DOHH2 (cell line): ENCODE measurements around the gene B4GALT2.

Experiments used
- CTCF ChIP-seq: fragments of 200-600 bp; sonication (generic); IDR thresholded peaks from one replicate; pipeline ENCODE4 v1.5.1; 2014; ENCODE audit warnings: antibody characterized with exemption, mild to moderate bottlenecking, low read depth, low read length; ENCODE audit not compliant: poor library complexity, severe bottlenecking
- EZH2phosphoT487 ChIP-seq: fragments of 200-600 bp; sonication (generic); IDR thresholded peaks from 2 replicates; pipeline ENCODE4 v1.6.1; 2017; ENCODE audit warnings: borderline replicate concordance, mild to moderate bottlenecking, antibody characterized with exemption, low read length, moderate library complexity, mixed read lengths

DNA sequence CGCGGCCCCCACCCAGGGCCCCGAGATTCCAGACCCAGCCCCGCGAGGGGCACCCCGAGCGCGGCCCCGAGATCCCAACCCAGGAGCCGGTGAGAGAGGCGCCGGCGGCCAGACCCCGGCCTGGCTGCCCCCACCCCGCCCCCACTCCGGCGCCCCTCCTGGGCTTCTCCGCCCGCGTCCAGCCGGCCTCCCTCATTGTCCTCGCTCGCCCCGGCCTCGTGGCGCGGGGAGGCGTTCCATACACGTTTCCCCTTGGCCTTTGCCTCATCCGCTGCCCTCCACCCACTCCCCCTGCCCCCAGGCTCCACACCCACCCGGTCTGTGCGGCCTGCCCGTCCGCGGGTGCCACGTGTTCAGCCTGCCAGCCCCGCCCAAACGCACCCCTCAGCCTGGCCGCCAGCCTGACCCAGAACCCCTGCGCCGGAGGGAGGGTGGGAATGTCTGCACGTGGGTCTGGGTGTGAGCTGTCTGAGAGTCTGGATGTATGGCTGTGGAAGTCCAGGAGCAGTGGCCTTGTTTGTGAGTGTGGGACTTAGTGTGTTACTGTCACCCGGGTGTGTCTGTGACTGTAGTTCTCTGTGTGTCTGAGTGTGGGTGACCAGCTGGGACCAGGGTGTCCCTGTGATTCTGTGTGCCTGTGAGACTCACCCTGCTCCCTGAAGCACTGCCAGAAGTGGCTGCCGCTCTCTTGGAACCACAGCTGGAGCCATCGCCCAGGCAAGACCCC is 681 bp downstream of the B4GALT2 start:
- no peak for TF ChIP-seq CTCF
- no peak for TF ChIP-seq EZH2phosphoT487
